ENCODE data around the gene ACTL8. TPM values are rescaled to one million over a fixed set of nuclear protein-coding genes. Genes with fewer than 3 reads are reported as not detected.

The ACTL8 gene
- total and polyA plus RNA-seq, 12 donors, result not detected

DNA sequence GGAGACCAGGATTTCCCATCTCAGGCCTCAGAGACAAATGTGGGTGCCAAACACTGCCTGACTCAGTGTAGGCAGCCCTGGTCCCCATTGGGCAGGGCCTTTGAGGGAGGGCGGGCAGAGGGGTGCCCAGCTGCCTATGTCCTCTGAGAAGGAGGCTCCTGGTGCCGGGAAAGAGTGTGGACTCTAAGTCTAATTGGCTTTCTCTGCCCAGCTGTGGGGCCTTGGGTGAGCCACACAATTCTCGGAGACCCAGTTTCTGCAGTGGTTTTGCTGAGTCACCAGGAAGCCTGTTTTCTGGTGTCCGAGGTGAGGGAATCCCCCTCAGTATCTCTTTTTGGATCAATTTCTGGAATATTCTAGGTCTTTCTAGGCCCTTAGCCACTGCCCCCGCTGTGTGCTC, 35.3 kb upstream of the ACTL8 start:
- WGBS, 2 donors, result 79 to 81% methylated on average over 5 of the region's 5 CpGs
- no peaks in the 10 kb centered on the region for H3K36me3 ChIP-seq
- intact Hi-C loops (cut with DNase I), result no loop called here
- TF ChIP-seq, protein P1, sequence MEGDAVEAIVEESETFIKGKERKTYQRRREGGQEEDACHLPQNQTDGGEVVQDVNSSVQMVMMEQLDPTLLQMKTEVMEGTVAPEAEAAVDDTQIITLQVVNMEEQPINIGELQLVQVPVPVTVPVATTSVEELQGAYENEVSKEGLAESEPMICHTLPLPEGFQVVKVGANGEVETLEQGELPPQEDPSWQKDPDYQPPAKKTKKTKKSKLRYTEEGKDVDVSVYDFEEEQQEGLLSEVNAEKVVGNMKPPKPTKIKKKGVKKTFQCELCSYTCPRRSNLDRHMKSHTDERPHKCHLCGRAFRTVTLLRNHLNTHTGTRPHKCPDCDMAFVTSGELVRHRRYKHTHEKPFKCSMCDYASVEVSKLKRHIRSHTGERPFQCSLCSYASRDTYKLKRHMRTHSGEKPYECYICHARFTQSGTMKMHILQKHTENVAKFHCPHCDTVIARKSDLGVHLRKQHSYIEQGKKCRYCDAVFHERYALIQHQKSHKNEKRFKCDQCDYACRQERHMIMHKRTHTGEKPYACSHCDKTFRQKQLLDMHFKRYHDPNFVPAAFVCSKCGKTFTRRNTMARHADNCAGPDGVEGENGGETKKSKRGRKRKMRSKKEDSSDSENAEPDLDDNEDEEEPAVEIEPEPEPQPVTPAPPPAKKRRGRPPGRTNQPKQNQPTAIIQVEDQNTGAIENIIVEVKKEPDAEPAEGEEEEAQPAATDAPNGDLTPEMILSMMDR (IDR thresholded peaks at IDR 0.05), result no peak
- ATAC-seq (no peak), DNase-seq (no peak)
- H3K4me3 ChIP-seq, result no peak overlapping the region
- no peak overlapping the region for H3K27ac ChIP-seq
- H3K27me3 ChIP-seq, result peaks cover 0 to 18% (median 3%) of the 10 kb centered on the region in 7 donors
- no peaks in the 10 kb centered on the region for H3K9me3 ChIP-seq
- H3K4me1 ChIP-seq, result no peaks in the 10 kb centered on the region

DNA sequence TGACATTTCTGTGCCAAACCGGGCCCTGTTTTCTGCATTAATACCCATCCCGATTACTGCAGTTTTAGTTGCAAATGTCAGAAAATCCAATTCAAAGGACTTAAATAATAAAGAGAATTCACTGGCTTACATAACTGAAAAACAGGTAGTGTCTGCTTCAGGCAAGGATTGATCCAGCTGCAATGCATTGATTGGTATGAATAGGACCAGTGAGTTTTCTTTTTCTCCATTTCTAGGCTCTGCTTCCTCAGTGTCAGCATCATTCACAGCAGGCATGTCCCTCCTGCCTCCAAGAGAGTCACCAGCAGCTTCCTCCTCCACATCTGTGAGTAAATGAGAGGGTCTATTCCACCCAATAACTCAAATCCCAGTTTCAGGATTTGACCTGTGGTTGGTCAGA, 33.7 kb upstream of the ACTL8 start:
- no peak for DNase-seq

DNA sequence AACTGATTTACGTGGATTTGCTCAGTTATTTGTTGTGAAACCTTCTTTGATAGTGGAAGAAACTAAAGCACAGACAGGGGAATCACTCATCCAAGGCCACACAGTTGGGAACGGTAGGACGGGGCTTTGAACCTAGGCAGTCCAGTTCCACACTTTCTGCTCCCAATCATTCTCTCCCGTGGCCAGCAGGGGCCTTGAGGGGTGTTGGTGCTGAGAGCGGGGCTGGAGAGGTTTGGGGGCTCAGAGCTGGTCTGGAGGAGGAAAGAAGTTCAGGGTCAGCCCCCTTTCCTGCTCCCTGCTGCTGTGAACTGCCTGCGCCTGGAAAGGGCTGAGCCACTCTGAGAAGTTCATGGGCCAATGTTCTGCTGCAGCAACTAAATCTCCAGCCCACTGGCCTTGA, 31.4 kb upstream of the ACTL8 start:
- DNase-seq (no peak), ATAC-seq (no peak)
- H3K27me3 ChIP-seq, result peaks cover 0 to 24% (median 0%) of the 10 kb centered on the region in 7 donors
- TF ChIP-seq, protein P1 (IDR thresholded peaks at IDR 0.05), result no peak
- H3K36me3 ChIP-seq, result no peaks in the 10 kb centered on the region
- intact Hi-C loops (cut with DNase I), result no loop called here
- H3K27ac ChIP-seq, result no peak overlapping the region
- WGBS, 2 donors, result 52 to 53% methylated on average over 6 of the region's 6 CpGs
- no peak overlapping the region for H3K4me3 ChIP-seq
- peaks cover 0 to 3% (median 0%) of the 10 kb centered on the region in 11 donors for H3K9me3 ChIP-seq
- H3K4me1 ChIP-seq, result no peaks in the 10 kb centered on the region

More for the DNA sequence above, 33.7 kb upstream of the ACTL8 start:
- Histone ChIP-seq H3K4me3 (no peak overlapping the region), H3K27me3 (peaks cover 0 to 19% (median 3%) of the 10 kb centered on the region in 7 donors), H3K4me1 (no peaks in the 10 kb centered on the region), H3K9me3 (no peaks in the 10 kb centered on the region), H3K36me3 (no peaks in the 10 kb centered on the region), H3K27ac (no peak overlapping the region)
- no peak for ATAC-seq
- intact Hi-C loops (cut with DNase I), result no loop called here
- 97 to 98% methylated on average over 2 of the region's 2 CpGs for WGBS, 2 donors
- TF ChIP-seq, protein P1 (IDR thresholded peaks at IDR 0.05), result no peak

DNA sequence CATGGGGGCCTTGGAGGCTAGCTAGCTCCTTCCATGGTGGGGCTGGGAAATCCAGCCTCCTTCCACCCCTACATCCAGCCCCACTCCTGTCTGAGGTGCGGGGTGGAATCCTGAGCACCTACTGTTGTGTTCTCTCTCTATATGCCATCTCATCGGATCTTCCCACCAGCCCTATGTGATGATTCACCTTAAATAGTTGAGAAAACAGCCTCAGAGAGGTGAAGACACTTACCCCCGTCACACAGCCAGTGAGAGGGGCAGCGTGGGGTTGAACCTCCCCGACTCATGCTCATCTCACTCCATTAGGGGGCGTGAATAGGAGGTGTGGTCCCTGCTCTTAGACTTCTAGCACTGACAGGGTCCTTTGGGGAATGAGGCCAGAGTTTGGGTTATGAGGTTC, 31.0 kb upstream of the ACTL8 start:
- ATAC-seq (no peak), DNase-seq (no peak)
- intact Hi-C loops (cut with DNase I), result no loop called here
- Histone ChIP-seq H3K27me3 (peaks cover 0 to 28% (median 3%) of the 10 kb centered on the region in 7 donors), H3K4me1 (no peaks in the 10 kb centered on the region), H3K27ac (no peak overlapping the region), H3K36me3 (no peaks in the 10 kb centered on the region), H3K9me3 (peaks cover 0 to 3% (median 0%) of the 10 kb centered on the region in 11 donors), H3K4me3 (no peak overlapping the region)
- TF ChIP-seq, protein P1 (IDR thresholded peaks at IDR 0.05), result no peak
- 75 to 91% methylated on average over 6 of the region's 6 CpGs for WGBS, 2 donors

All from heart right ventricle (tissue), 16 donors.